ENCODE data around the gene SPNS2.

Gene SPNS2

DNA sequence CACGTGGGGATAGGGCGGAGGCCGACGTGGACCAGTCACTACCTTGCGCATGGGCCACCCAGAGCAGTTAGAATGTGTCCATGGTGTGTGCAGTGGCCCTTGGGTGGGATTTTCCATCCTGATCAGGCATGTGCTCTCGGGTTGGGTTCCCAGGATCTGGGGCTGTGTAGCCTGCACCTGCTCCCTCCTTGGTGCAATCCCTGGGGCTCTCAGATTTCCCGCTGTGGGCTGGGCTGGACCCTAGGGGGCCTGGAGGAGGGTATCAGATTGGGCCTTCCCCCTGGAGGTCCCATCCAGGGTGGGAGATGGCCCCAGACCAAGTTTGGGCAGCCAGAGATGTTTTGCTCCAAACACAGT, 86.9 kb downstream of the SPNS2 start:
- no peak for TF ChIP-seq ZNF274 (IDR thresholded peaks at IDR 0.05; ENCODE audit: low read depth, low read length)
- no peak overlapping the region for H3K4me3 ChIP-seq (ENCODE audit: low read length)

DNA sequence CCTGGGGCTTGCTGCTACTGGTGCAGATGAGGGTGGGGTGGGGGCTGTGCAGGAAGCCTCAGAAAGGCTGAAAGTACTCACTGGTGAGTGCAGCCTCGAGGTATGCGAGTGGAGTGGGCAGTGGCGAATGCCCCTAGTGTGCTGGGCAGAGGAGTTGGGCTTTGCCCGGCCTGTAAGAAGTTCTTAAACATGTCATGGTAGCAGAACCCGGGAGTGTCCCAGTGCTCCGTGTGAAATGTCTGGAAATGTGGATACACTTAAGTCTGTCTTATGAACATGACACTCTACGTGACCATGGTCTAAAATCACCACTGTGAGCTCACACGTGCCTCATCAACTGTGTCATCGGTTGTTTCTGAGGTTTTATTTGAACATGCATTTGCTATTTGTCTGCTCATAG, 87.4 kb downstream of the SPNS2 start:
- H3K4me3 ChIP-seq (ENCODE audit: low read length): no peak overlapping the region
- no peak for TF ChIP-seq ZNF274 (IDR thresholded peaks at IDR 0.05; ENCODE audit: low read depth, low read length)

DNA sequence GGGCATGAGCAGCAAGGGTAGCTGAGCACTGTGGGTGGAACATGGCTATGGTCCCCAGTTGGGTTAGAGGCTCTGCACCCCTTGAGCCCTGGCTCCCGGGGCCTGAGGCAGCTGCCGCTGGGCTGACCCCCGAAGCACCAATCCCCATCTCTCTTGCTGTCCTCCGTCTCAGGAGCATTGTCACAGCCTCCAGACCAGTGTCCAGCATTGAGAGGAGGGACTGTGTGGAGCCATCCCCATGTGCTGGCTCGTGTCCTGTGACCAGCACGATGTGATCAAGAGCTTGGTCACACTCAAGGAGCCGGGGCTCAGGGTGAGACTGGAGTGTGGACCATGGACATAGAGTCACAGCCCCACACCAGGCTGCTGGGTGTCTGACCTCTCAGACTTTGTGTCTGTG, 88.5 kb downstream of the SPNS2 start:
- no peak for TF ChIP-seq ZNF274 (IDR thresholded peaks at IDR 0.05; ENCODE audit: low read depth, low read length)
- H3K4me3 ChIP-seq (ENCODE audit: low read length): no peak overlapping the region

DNA sequence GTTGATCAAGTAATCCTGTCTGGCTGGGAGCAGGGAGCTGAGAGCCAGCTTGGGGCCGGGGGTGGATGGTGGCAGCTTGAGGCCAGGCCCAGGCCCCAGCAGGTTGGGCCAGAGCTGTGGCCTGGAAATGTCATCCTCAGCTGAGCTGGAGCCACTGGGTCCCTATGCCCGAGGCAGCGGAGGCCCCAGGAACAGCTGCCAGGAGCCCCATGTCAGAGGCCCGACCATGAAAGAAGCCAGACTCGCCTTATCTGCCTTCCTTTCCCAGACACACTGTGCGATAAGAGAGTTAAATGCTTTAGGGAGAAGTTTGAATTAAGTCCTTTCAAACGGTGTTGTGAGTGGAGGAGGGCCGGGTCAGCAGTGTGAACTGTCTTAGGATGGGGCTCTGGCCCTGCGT, 89.1 kb downstream of the SPNS2 start:
- H3K4me3 ChIP-seq (ENCODE audit: low read length): no peak overlapping the region
- no peak for TF ChIP-seq ZNF274 (IDR thresholded peaks at IDR 0.05; ENCODE audit: low read depth, low read length)

DNA sequence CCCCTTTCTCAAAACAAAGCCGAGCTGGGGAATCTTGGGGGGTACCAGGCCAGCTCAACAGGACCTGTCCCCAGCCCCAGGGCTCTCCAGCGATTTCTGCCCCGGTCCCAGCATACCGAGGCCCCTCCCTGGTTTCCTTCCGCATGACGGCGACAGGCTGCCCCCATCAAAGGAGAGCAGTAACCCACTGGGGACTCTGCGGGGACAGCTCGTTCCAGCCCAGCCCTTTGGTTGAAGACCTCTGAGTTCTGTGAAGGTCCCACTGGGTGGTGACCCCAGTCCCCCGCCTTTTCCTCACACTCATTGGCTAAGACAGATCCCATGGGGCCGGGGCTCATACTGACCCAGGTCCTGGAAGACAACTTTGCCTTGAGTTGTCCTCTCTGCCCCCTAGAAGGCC, 89.7 kb downstream of the SPNS2 start:
- no peak for TF ChIP-seq ZNF274 (IDR thresholded peaks at IDR 0.05; ENCODE audit: low read depth, low read length)
- no peak overlapping the region for H3K4me3 ChIP-seq (ENCODE audit: low read length)

Measured in GM08714 (cell line).